ENCODE results near the gene CUBN. TPM values are rescaled to one million over a fixed set of nuclear protein-coding genes. Genes with fewer than 3 reads are reported as not detected.
A peak's percentile ranks its signal among the peaks of the same experiment; 100 is the strongest.

The CUBN gene
- polyA plus RNA-seq, 1 experiment = 0.76 TPM

- H3K4me3 ChIP-seq (ENCODE audit: low read depth, low read length) = no peak overlapping the region
- no peak overlapping the region for H3K27ac ChIP-seq (ENCODE audit: low read depth, low read length)
- H3K9me3 ChIP-seq (ENCODE audit: control insufficient read depth, insufficient read depth, low read length) = no peaks in the 10 kb centered on the region
- no peak for DNase-seq (ENCODE audit: low read depth, low spot score)
- TF ChIP-seq, protein P1, sequence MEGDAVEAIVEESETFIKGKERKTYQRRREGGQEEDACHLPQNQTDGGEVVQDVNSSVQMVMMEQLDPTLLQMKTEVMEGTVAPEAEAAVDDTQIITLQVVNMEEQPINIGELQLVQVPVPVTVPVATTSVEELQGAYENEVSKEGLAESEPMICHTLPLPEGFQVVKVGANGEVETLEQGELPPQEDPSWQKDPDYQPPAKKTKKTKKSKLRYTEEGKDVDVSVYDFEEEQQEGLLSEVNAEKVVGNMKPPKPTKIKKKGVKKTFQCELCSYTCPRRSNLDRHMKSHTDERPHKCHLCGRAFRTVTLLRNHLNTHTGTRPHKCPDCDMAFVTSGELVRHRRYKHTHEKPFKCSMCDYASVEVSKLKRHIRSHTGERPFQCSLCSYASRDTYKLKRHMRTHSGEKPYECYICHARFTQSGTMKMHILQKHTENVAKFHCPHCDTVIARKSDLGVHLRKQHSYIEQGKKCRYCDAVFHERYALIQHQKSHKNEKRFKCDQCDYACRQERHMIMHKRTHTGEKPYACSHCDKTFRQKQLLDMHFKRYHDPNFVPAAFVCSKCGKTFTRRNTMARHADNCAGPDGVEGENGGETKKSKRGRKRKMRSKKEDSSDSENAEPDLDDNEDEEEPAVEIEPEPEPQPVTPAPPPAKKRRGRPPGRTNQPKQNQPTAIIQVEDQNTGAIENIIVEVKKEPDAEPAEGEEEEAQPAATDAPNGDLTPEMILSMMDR (IDR thresholded peaks at IDR 0.05; ENCODE audit: low read depth, low read length) = no peak
- no peaks in the 10 kb centered on the region for H3K27me3 ChIP-seq (ENCODE audit: control insufficient read depth, insufficient read depth, low read length)
- POLR2A ChIA-PET = no interaction called here
- CTCF ChIA-PET = interaction anchor here (0.6 to 2.2 kb wide), 2 partner anchors 11 to 242 kb away, joined by 4 to 9 read pairs; no protein-coding TSS in a partner anchor
Measured at GRCh38 chr10:16788125-16788524, 341.5 kb downstream of the CUBN start.

GRCh38 chr10:16787361-16787791 lies 342.2 kb downstream of the CUBN start:
- CTCF ChIA-PET = no interaction called here
- Histone ChIP-seq H3K27me3 (ENCODE audit: control insufficient read depth, insufficient read depth, low read length) (no peaks in the 10 kb centered on the region), H3K9me3 (ENCODE audit: control insufficient read depth, insufficient read depth, low read length) (no peaks in the 10 kb centered on the region), H3K27ac (ENCODE audit: low read depth, low read length) (no peak overlapping the region), H3K4me3 (ENCODE audit: low read depth, low read length) (no peak overlapping the region)
- DNase-seq (ENCODE audit: low read depth, low spot score) = no peak
- TF ChIP-seq, protein P1 (IDR thresholded peaks at IDR 0.05; ENCODE audit: low read depth, low read length) = no peak
- POLR2A ChIA-PET = no interaction called here

DNA sequence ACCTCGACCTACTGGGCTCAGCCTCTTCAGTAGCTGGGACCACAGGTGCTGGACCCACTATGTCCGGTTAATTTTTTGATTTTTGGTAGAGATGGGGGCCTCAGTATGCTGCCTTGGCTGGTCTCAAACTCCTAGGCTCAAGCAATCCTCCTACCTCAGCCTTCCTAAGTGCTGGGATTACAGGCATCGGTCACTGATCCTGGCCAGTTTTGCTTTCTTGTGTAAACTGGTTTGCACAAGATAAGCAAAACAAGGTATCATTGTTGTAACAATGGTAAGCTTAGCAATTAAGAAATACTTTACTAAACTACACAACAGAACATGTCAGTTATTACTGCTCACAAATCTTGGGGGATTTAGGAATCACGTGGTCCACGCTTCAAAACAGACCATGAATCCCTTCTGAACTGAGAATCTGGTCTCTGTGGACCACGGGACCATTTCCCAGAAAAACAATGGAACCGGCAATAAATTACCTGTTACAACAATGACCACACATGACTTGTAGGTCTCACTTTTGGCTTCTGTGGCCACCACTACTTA lies 349.2 kb downstream of the CUBN start:
- no peak overlapping the region for H3K4me3 ChIP-seq (ENCODE audit: low read depth, low read length)
- CTCF ChIA-PET = no interaction called here
- no peaks in the 10 kb centered on the region for H3K9me3 ChIP-seq (ENCODE audit: control insufficient read depth, insufficient read depth, low read length)
- no peak for DNase-seq (ENCODE audit: low read depth, low spot score)
- no peaks in the 10 kb centered on the region for H3K27me3 ChIP-seq (ENCODE audit: control insufficient read depth, insufficient read depth, low read length)
- TF ChIP-seq, protein P1 (IDR thresholded peaks at IDR 0.05; ENCODE audit: low read depth, low read length) = no peak
- POLR2A ChIA-PET = no interaction called here
- H3K27ac ChIP-seq (ENCODE audit: low read depth, low read length) = no peak overlapping the region

- Histone ChIP-seq H3K27ac (ENCODE audit: low read depth, low read length) (no peak overlapping the region), H3K27me3 (ENCODE audit: control insufficient read depth, insufficient read depth, low read length) (no peaks in the 10 kb centered on the region), H3K9me3 (ENCODE audit: control insufficient read depth, insufficient read depth, low read length) (no peaks in the 10 kb centered on the region), H3K4me3 (ENCODE audit: low read depth, low read length) (no peak overlapping the region)
- ChIA-PET CTCF (interaction anchor here (0.6 to 4.1 kb wide), 3 partner anchors 14 to 876 kb away, joined by 5 to 52 read pairs (median 36); no protein-coding TSS in a partner anchor), POLR2A (no interaction called here)
- TF ChIP-seq, protein P1 (IDR thresholded peaks at IDR 0.05; ENCODE audit: low read depth, low read length) = no peak
- DNase-seq (ENCODE audit: low read depth, low spot score) = no peak
Measured at GRCh38 chr10:16779384-16779915, 350.2 kb downstream of the CUBN start.

DNA sequence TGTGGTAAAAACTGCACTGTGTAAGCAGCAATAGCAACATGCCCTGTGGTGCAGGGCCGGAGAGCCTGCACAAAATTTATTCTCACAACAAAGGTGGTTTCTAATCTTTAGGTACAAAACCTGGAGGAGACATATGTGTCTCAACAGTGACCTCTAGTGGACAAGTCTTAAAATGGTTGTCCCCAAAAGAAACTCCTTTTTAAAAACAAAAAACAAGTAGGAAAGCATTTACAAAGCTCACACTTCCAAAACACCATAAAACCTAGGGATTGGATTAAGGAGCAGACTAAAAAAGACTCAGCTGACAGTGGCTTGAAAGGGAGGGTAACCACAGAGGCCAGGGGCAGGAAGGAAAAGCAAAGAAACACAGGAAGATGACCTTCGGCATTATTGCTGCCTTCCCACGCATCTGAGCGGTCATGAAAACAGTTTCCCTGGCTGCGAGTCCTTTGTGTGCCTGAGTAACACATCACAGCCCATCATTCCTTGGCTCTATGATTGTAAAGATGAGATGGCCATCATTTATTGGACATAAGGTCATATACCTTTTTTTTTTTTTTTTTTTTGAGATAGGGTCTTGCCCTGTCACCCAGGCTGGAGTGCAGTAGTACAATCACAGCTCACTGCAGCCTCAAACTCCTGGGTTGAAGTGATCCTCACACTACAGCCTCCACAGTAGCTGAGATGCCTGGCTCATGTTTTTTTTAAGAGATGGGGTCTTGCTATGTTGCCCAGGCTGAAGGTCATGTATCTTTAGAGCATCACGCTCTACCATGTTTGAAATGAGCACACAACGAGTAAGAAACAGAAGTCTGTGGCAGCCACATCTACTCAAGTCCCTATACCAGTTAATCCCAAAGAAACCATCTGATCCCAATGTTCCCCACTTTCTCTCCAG lies 351.9 kb downstream of the CUBN start:
- POLR2A ChIA-PET = no interaction called here
- Histone ChIP-seq H3K27me3 (ENCODE audit: control insufficient read depth, insufficient read depth, low read length) (no peaks in the 10 kb centered on the region), H3K9me3 (ENCODE audit: control insufficient read depth, insufficient read depth, low read length) (no peaks in the 10 kb centered on the region), H3K27ac (ENCODE audit: low read depth, low read length) (no peak overlapping the region), H3K4me3 (ENCODE audit: low read depth, low read length) (no peak overlapping the region)
- DNase-seq (ENCODE audit: low read depth, low spot score) = peak; percentile 32
- CTCF ChIA-PET = interaction anchor here (0.6 to 4.1 kb wide), 25 partner anchors 8 to 1614 kb away, joined by 3 to 52 read pairs (median 3); no protein-coding TSS in a partner anchor
- TF ChIP-seq, protein P1 (IDR thresholded peaks at IDR 0.05; ENCODE audit: low read depth, low read length) = peak; percentile 69
